ENCODE data around the gene PTPN22. TPM values are rescaled to one million over a fixed set of nuclear protein-coding genes. Genes with fewer than 3 reads are reported as not detected.

Gene PTPN22
- total and polyA plus RNA-seq, 9 of the 15 experiments (the other 6 are each of a cell fraction or from before 2014, with no cell fraction given) = 0.45 to 4.6 (median 1.1) TPM

DNA sequence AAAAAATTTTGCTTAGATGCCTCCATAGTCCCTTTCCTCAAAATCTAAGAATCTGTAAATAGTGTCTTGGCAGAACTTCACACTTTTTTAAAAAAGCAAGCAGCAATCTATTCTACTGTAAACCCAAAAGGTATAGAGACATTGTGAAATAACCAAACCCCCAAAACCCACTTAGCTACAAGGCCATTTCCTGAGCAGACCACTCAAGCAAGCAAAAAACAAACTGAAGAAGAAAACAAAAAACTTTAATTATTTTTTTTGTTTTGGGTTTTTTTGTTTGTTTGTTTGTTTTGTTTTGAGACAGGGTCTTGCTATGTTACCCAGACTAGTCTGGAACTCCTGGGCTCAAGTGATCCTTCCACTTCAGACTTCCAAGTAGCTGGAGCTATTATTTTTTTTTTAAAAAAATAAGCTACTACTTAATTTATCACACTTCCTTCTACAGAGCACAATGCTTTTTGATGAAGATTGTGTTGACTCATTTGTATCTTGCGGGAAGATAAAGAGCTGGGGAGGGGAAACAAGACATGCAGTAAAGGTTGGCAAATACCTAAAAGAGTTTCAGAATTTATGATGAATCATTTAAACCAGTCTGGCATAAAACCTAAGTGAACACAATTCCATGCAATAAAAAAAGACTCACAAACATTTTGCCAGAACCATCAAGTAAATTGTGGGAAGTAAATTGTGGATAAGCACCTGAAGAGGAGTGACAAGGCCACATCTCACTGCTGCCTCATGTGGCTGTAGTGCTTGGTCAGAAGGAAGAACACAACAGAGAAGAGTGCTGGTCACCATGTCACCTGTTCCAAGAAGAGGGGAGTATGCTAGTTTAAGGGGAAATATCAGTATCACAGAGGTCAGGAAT is 2.7 kb upstream of the PTPN22 start (continued):
- TF ChIP-seq ILK (tag; IDR thresholded peaks at IDR 0.05; ENCODE audit: borderline replicate concordance, low read depth) (no peak), ZNF79 (CRISPR knock-in tag; IDR thresholded peaks at IDR 0.05; ENCODE audit: low read depth) (no peak), MEIS2 (IDR thresholded peaks at IDR 0.05; ENCODE audit: partially characterized antibody) (peak; percentile 35), ELF4 (CRISPR knock-in tag; IDR thresholded peaks at IDR 0.05) (0 out of 2 replicates have a peak, but pooled peaks have one; percentile 36), ZBTB11 (CRISPR knock-in tag; IDR thresholded peaks at IDR 0.05) (peak in 2 of 3 experiments; percentile 56 to 61; a peak in 3 of 6 replicates), POLR2H (tag; IDR thresholded peaks at IDR 0.05; ENCODE audit: low read depth) (no peak), SMARCA4 (IDR thresholded peaks at IDR 0.05) (peak; percentile 69; the same call in 1 of the 2 replicates), ERF (CRISPR knock-in tag; IDR thresholded peaks at IDR 0.05) (no peak), JUND (IDR thresholded peaks at IDR 0.05; ENCODE audit: borderline replicate concordance, low read depth, low read length) (peak; percentile 49; the same call in 1 of the 2 replicates), JUND (tag; IDR thresholded peaks at IDR 0.05; ENCODE audit: borderline replicate concordance, low read depth, low read length) (peak; percentile 66; the same call in 2 of the 3 replicates), SMARCB1 (IDR thresholded peaks at IDR 0.05; ENCODE audit: insufficient read length, low read depth) (no peak), TAF7 (tag; IDR thresholded peaks at IDR 0.05) (no peak), JUN (IDR thresholded peaks at IDR 0.05; ENCODE audit: borderline replicate concordance, low read depth, low read length) (peak; percentile 40; the same call in 1 of the 2 replicates), JUN (CRISPR knock-in tag; IDR thresholded peaks at IDR 0.05; ENCODE audit: borderline replicate concordance) (no peak), MAFG (tag; conservative IDR thresholded peaks at IDR 0.05) (peak; percentile 57), TCFL5 (CRISPR knock-in tag; conservative IDR thresholded peaks at IDR 0.05) (no peak)
- TF ChIP-seq, protein P1, sequence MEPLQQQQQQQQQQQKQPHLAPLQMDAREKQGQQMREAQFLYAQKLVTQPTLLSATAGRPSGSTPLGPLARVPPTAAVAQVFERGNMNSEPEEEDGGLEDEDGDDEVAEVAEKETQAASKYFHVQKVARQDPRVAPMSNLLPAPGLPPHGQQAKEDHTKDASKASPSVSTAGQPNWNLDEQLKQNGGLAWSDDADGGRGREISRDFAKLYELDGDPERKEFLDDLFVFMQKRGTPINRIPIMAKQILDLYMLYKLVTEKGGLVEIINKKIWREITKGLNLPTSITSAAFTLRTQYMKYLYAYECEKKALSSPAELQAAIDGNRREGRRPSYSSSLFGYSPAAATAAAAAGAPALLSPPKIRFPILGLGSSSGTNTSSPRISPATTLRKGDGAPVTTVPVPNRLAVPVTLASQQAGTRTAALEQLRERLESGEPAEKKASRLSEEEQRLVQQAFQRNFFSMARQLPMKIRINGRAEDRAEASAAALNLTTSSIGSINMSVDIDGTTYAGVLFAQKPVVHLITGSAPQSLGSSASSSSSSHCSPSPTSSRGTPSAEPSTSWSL (CRISPR knock-in tag; IDR thresholded peaks at IDR 0.05; ENCODE audit: borderline replicate concordance) = no peak
- TF ChIP-seq, protein P2, sequence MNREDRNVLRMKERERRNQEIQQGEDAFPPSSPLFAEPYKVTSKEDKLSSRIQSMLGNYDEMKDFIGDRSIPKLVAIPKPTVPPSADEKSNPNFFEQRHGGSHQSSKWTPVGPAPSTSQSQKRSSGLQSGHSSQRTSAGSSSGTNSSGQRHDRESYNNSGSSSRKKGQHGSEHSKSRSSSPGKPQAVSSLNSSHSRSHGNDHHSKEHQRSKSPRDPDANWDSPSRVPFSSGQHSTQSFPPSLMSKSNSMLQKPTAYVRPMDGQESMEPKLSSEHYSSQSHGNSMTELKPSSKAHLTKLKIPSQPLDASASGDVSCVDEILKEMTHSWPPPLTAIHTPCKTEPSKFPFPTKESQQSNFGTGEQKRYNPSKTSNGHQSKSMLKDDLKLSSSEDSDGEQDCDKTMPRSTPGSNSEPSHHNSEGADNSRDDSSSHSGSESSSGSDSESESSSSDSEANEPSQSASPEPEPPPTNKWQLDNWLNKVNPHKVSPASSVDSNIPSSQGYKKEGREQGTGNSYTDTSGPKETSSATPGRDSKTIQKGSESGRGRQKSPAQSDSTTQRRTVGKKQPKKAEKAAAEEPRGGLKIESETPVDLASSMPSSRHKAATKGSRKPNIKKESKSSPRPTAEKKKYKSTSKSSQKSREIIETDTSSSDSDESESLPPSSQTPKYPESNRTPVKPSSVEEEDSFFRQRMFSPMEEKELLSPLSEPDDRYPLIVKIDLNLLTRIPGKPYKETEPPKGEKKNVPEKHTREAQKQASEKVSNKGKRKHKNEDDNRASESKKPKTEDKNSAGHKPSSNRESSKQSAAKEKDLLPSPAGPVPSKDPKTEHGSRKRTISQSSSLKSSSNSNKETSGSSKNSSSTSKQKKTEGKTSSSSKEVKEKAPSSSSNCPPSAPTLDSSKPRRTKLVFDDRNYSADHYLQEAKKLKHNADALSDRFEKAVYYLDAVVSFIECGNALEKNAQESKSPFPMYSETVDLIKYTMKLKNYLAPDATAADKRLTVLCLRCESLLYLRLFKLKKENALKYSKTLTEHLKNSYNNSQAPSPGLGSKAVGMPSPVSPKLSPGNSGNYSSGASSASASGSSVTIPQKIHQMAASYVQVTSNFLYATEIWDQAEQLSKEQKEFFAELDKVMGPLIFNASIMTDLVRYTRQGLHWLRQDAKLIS (CRISPR knock-in tag; IDR thresholded peaks at IDR 0.05) = no peak

Measured in K562 (cell line).